ENCODE measurements around the gene RNU5D-1.

DNA sequence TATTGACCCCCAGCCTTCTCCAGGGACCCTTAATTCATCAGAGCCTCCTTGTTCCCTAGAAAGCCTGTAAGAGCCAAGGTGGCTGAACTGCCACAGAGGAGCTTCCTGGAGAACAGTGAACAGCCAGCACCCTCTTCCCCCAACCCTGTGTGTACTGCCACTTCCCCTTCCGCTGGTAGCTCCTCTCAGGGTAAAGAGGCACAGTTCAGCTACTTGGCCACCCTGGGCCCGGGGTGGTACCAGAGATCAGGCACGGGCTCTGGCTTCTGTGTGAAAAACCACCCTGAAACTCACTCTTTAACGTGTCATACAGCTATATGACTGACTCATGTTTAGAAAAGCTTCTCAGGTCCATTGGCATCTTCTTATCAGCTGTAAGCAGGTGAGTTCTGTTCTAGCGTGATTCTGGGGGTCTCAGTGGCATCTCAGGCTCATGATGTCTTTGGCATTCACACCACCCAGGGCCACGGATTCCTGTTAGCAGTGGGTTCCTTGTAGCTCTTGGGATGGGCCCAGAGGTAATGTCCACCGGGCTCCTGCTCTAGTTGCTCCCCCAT lies 34.1 kb downstream of the RNU5D-1 start:
- TF ChIP-seq POLR2AphosphoS5 (IDR thresholded peaks at IDR 0.05; ENCODE audit: low read depth, low read length) = no peak
- 0 out of 2 replicates have a peak, but pooled peaks have one; percentile 21 for TF ChIP-seq POLR2A (IDR thresholded peaks at IDR 0.05; ENCODE audit: low read depth, low read length)
- no peak for TF ChIP-seq TAF1 (IDR thresholded peaks at IDR 0.05; ENCODE audit: borderline replicate concordance, low read depth, low read length)
